Loucy (cell line): ENCODE data around the gene TRAPPC6A.

Experiments used
- CTCF ChIP-seq: fragments of 200-600 bp; sonication (generic); conservative IDR thresholded peaks from 2 replicates; pipeline ENCODE4 v1.5.1; 2014; ENCODE audit warnings: mild to moderate bottlenecking, antibody characterized with exemption, low read length
- EZH2phosphoT487 ChIP-seq: fragments of 200-600 bp; IDR thresholded peaks from 2 replicates; pipeline ENCODE4 v1.6.1; 2018; ENCODE audit warnings: antibody characterized with exemption, mild to moderate bottlenecking, moderate library complexity, borderline replicate concordance

- TF ChIP-seq CTCF, result no peak
- no peak for TF ChIP-seq EZH2phosphoT487
These were observed 56.2 kb downstream of the TRAPPC6A start for GRCh38 chr19:45121827-45122345.
